SU-DHL-6 (cell line): Measurements from ENCODE around the gene VWA3A.

Experiments
- H2AFZ ChIP-seq: fragments of 200-600 bp; sonication (generic); 2 replicates; pipeline ENCODE4 v1.6.1; 2014; ENCODE audit warnings: low read depth, mild to moderate bottlenecking, moderate library complexity, mixed read lengths, antibody characterized with exemption, low read length; ENCODE audit not compliant: severe bottlenecking
- H3F3A ChIP-seq: fragments of 200-600 bp; shearing (Covaris generic); 2 replicates; pipeline ENCODE4 v1.6.0; 2016; ENCODE audit warnings: antibody characterized with exemption, mild to moderate bottlenecking; ENCODE audit not compliant: insufficient read depth
- H3K27ac ChIP-seq: fragments of 200-600 bp; sonication (generic); 2 replicates; pipeline ENCODE4 v1.5.1; 2016; ENCODE audit warnings: low read depth, mild to moderate bottlenecking, low read length, moderate library complexity, mixed read lengths
- H3K27me3 ChIP-seq: fragments of 200-600 bp; sonication (generic), shearing (Covaris generic); 2 replicates; pipeline ENCODE4 v1.6.0; 2014; ENCODE audit warnings: mild to moderate bottlenecking, low read length
- H3K36me3 ChIP-seq: fragments of 200-600 bp; sonication (generic); 2 replicates; pipeline ENCODE4 v1.6.1; 2014; ENCODE audit warnings: mild to moderate bottlenecking, low read length, mixed read lengths
- H3K4me2 ChIP-seq: fragments of 300-600, 200-600 bp; shearing (Covaris generic), sonication (generic); 2 replicates; pipeline ENCODE4 v1.6.0; 2014; ENCODE audit warnings: low read length, low read depth, mild to moderate bottlenecking; ENCODE audit not compliant: poor library complexity, severe bottlenecking
- H3K4me3 ChIP-seq: fragments of 200-600 bp; sonication (generic); 2 replicates; pipeline ENCODE4 v1.5.1; 2014; ENCODE audit warnings: antibody characterized with exemption, low read length, mild to moderate bottlenecking, mixed read lengths; ENCODE audit not compliant: insufficient read depth, poor library complexity, severe bottlenecking
- H3K79me2 ChIP-seq: fragments of 200-600 bp; sonication (generic); 2 replicates; pipeline ENCODE4 v1.6.1; 2014; ENCODE audit warnings: mild to moderate bottlenecking, low read length, moderate library complexity; ENCODE audit not compliant: insufficient read depth
- H3K9ac ChIP-seq: fragments of 200-600 bp; sonication (generic); 2 replicates; pipeline ENCODE4 v1.7.0; 2014; ENCODE audit warnings: mild to moderate bottlenecking, low read length
- H3K9me2 ChIP-seq: fragments of 200-600 bp; sonication (generic); replicated peaks from 2 replicates; pipeline ENCODE4 v1.6.1; 2014; ENCODE audit warnings: low read length; ENCODE audit not compliant: insufficient read depth
- H3K9me3 ChIP-seq: fragments of 200-600 bp; sonication (generic); 2 replicates; pipeline ENCODE4 v1.6.1; 2014; ENCODE audit warnings: low read length, mixed read lengths; ENCODE audit not compliant: insufficient read depth
- H4K20me1 ChIP-seq: fragments of 200-600 bp; sonication (generic); 2 replicates; pipeline ENCODE4 v1.6.1; 2014; ENCODE audit warnings: low read depth, mild to moderate bottlenecking, antibody characterized with exemption, low read length, moderate library complexity, mixed read lengths
- CTCF ChIP-seq: fragments of 200-600 bp; sonication (generic); IDR thresholded peaks from one replicate; pipeline ENCODE4 v1.5.1; 2017; ENCODE audit warnings: antibody characterized with exemption, mild to moderate bottlenecking, low read length, moderate library complexity; ENCODE audit not compliant: insufficient read depth, poor library complexity, severe bottlenecking
- EZH2phosphoT487 ChIP-seq: fragments of 200-600 bp; sonication (generic), shearing (Covaris generic); conservative IDR thresholded peaks from 2 replicates; pipeline ENCODE4 v1.6.1; 2018; ENCODE audit warnings: mild to moderate bottlenecking, antibody characterized with exemption, low read length, moderate library complexity, mixed read lengths

VWA3A gene

GRCh38 chr16:22188595-22189442, 96.5 kb downstream of the VWA3A start:
- Histone ChIP-seq H3K4me3 (no peak overlapping the region), H3K9me3 (no peaks in the 10 kb centered on the region), H3K79me2 (no peaks in the 10 kb centered on the region), H3K27me3 (no peaks in the 10 kb centered on the region), H3K27ac (no peak overlapping the region), H3F3A (peaks cover 5% of the 10 kb centered on the region; the same call in 1 of the 2 replicates), H3K36me3 (no peaks in the 10 kb centered on the region), H3K9me2 (no peaks in the 10 kb centered on the region), H2AFZ (no peak overlapping the region), H3K9ac (0 out of 2 replicates have a peak overlapping the region, but pooled peaks have one; percentile 52), H4K20me1 (no peaks in the 10 kb centered on the region), H3K4me2 (peak overlapping the region; percentile 70)
- TF ChIP-seq EZH2phosphoT487 (no peak), CTCF (peak; percentile 80)

GRCh38 chr16:22189473-22190080, 97.2 kb downstream of the VWA3A start:
- peaks cover 5% of the 10 kb centered on the region; the same call in 1 of the 2 replicates for H3F3A ChIP-seq

DNA sequence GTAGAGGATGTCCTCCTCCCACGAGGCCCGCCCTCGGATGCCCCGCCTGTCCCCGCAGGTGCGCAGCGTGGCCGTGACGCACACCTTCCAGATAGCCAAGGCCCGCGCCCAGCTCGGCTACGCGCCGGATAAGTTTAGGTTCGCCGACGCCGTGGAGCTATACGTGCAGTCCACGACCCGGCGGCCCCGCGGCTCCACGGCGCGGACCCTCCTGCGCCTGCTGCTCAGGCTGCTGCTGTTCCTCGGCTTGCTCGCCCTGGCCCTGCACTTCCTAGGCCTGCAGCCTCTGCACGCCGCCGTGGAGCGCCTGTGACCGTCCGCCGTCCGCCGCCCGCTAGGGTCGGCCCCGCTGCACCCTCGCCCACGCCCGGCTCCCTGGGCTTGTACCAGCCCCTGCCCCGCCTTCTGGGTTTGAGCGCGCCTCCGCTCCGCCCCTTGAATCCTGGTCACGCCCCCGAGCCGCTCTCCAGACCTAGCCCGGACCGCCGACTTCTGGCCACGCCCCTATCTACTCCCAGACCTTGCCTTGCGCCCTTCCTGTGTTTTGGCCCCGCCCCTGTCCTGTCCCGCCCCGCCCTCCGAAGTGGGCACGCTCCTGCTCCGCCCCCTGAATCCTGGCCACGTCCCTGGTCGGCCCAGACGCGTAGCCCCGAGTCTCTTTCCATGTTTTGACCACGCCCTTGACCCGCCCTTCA, 97.9 kb downstream of the VWA3A start:
- Histone ChIP-seq H3K79me2 (no peaks in the 10 kb centered on the region), H3K27ac (no peak overlapping the region), H3F3A (peaks cover 5% of the 10 kb centered on the region; the same call in 1 of the 2 replicates), H3K9ac (peak overlapping the region; percentile 52), H3K4me2 (peak overlapping the region; percentile 70), H2AFZ (peak overlapping the region; percentile 66), H3K9me2 (no peaks in the 10 kb centered on the region), H3K9me3 (no peaks in the 10 kb centered on the region), H4K20me1 (no peaks in the 10 kb centered on the region), H3K4me3 (peak overlapping the region; percentile 60), H3K36me3 (no peaks in the 10 kb centered on the region), H3K27me3 (no peaks in the 10 kb centered on the region)
- no peak for TF ChIP-seq EZH2phosphoT487
- TF ChIP-seq CTCF = no peak

More at GRCh38 chr16:22189473-22190080, 97.2 kb downstream of the VWA3A start:
- peak overlapping the region; percentile 66 for H2AFZ ChIP-seq
- no peaks in the 10 kb centered on the region for H3K9me2 ChIP-seq
- no peak for TF ChIP-seq CTCF
- no peak for TF ChIP-seq EZH2phosphoT487
- no peaks in the 10 kb centered on the region for H3K36me3 ChIP-seq
- H3K9me3 ChIP-seq = no peaks in the 10 kb centered on the region
- no peak overlapping the region for H3K27ac ChIP-seq
- H3K4me3 ChIP-seq = peak overlapping the region; percentile 60
- H3K27me3 ChIP-seq = no peaks in the 10 kb centered on the region
- no peaks in the 10 kb centered on the region for H4K20me1 ChIP-seq
- peak overlapping the region; percentile 70 for H3K4me2 ChIP-seq
- H3K9ac ChIP-seq = peak overlapping the region; percentile 52
- no peaks in the 10 kb centered on the region for H3K79me2 ChIP-seq
